HG03520 (cell line): ENCODE data around the gene SLC22A9.
"Not testable (repeated sequence)": the region's sequence is repeated elsewhere in the genome, so short reads cannot be mapped to it uniquely, and the experiment has no call there.

ENCODE experiments used
- ATAC-seq: cut with Tn5 transposase; IDR thresholded peaks from one replicate; pipeline ENCODE4 v1.9.1; 2021; ENCODE audit warnings: mild to moderate bottlenecking, moderate library complexity; ENCODE audit not compliant: unreplicated experiment

Gene SLC22A9

DNA sequence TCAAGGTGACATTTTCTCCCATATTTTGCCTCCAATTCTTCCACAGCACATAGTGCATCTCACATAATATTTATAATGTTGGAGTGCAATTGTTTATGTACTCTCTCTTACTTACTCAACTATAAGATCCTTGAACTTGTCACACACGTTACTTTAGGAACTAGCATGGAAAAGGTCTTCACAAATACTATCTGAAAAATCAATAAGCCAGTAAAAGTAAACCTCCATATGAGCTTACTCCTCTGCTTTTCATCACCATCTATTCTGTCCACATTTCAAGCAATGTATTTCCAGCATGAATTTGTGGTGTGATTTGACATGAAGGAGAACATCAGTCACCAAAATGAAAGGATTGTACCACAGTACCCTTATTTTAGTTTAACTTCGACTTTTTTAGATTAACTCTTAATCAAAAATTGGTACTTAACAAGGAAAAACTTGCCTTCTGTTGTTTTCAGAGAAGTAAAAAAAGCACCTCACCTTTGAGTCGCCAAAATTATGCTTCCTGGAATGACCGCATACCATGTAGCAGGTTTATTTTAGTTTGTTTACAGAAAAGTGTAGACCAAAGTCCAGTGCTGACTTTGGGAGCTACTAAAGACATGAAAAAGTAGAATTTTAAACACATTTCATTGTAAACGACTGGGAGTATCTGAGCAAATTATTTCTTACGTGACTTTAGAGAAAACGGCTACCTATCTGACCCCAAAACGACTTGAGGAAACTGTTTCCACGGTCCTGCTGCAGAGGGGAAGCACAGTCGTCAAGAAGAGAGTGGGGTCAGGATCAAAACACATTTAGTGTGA lies at the start of gene SLC22A9:
TSS of gene SLC22A9 (plus strand) at position 621 of the 806 bp plus-strand sequence. CDS start 272 bp downstream, outside the sequence.
- no peak for ATAC-seq

DNA sequence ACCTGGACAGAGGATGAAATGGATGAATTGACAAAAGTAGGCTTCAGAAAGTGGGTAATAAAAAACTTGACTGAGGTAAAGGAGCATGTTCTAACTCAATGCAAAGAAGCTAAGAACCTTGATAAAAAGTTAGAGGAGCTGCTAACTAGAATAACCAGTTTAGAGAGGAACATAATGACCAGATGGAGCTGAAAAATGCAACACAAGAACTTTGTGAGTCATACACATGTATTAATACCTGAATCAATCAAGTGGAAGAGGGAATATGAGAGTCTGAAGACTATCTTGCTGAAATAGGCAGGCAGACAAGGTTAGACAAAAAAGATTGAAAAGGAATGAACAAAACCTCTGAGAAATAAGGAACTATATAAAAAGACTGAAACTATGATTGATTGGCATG lies 47.9 kb upstream of the SLC22A9 start:
- no peak for ATAC-seq

DNA sequence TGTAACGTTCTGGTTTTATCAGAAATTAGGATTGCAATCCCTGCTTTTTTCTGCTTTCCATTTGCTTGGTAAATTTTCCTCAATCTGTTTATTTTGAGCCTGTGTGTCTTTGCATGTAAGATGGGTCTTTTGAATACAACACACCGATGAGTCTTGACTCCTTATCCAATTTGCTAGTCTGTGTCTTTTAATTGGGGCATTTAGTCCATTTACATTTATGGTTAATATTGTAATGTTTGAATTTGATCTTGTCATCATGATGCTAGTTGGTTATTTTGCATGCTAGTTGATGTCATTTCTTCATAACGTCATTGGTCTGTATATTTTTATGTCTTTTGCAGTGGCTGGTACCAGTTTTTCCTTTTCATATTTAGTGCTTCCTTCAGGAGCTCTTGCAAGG lies 34.5 kb upstream of the SLC22A9 start:
- ATAC-seq, result not testable (repeated sequence)

GRCh38 chr11:63337070-63337469 lies 32.5 kb upstream of the SLC22A9 start:
- no peak for ATAC-seq

DNA sequence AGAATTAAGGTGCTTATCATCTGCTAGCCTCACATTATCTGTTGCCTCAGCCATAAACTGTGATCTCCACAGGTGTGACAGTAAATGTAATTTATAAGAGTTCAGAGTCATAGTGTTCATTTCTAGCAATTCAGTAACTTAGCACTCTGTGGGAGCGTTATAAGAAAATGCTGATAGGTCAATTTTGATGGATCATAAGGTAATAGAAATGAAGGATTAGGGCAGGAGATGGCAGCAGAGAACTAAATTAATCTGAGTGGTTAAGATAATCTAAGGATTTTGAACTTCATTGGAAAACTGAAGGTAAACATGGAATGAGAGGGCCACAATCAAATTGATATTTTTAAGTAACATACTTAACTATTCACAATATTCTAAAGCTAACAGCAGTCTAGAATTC lies 26.5 kb upstream of the SLC22A9 start:
- no peak for ATAC-seq

- no peak for ATAC-seq
Observed at GRCh38 chr11:63352144-63352543, 17.4 kb upstream of the SLC22A9 start.

DNA sequence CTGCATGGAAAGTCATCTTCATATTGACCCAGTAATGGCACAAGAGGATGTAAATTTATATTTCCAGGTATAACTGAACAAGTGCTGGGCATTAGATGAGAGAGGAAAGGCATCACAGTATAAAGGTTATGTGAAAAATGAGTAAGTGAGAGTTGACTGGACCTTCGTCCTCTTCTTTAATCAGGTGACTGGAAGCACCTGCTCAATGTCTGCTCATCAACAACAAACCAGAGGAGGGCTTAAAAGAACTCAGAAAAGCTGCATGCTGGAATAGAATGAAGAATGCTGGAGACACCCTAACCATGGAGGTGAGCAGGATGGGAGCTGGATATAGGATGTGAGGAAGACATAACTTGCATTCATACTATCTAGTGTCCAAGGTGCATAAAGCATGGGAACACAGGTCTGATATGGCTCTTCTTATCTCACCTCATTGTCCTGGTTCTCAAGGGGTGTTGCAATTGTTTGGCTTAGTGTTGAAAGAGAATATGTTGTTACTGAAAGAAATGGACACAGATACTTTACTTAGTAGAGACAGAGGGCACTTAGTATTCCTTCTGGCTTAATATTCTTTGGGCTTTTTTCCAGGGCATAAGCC lies 7.3 kb upstream of the SLC22A9 start:
- ATAC-seq, result no peak

- ATAC-seq, result no peak
Observed at GRCh38 chr11:63369971-63370588, 495 bp downstream of the SLC22A9 start.

- ATAC-seq, result no peak
Observed at GRCh38 chr11:63371396-63371795, 1.8 kb downstream of the SLC22A9 start.

DNA sequence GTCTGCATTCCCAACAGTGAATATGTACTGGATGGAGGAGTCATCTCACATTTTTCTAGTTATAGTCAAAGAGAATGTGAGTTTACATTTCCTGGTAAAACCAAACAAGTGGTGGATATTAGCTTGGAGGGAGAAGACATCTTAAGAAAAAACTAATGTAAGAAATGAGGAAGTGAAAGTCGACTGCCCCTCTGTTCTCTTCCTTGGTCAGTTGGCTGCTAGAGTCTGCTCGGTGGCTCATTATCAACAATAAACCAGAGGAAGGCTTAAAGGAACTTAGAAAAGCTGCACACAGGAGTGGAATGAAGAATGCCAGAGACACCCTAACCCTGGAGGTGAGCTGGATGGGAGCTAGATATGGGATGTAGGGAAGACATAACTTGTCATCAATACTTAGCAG lies 5.8 kb downstream of the SLC22A9 start:
- ATAC-seq, result no peak

GRCh38 chr11:63380130-63380529 lies 10.5 kb downstream of the SLC22A9 start:
- no peak for ATAC-seq

DNA sequence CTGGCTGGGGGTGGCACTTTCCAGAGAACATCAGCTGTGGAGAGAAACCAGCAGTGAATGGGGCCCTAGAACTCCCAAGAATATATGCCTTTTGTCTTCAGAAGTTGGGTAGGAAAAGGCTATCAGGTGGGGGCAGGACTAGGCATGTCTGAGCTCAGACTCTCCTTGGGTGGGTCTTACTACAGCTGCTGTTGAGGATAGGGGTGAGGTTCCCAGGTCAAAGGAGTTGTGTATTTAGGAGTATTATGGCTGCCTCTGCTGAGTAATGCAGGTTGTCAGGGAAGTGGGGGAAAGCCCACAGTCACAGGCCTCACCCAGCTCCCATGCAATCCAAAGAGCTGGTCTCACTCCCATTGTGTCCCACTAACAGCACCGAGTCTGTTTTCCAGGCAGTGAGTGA lies 26.1 kb downstream of the SLC22A9 start:
- no peak for ATAC-seq

DNA sequence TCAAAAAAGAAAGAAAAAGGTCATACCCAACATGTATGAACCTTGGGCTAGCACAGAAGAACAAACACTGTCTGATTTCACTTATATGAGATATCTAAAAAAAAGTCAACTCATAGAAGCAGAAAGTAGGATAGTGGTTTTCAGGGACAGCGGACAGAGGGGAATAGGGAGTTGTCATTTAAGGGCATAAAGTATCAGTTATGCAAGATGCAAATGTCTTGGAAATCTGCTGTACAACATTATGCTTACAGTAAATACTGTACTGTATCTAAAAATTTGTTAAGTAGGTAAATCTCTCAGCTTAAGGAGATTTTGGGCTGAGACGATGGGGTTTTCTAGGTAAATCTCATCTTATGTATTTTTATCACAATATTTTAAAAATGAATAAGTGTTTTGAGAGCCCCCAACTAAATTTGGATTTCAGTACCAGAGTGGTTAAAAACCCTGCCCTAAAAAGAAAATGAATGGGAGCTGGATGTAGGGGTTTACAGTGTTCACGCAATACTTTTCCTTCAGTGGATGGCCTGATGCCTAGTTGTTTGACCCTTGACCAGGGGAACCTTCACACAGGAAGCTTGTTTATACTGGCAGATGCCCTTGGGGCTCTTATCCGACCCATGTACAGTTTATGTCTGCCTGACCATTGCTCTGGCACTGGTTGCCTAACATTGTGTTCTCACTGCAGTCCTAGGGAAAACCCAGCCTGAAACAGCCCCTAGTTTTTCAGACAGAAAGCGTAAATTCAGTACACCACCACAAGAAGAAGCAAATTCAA lies 34.8 kb downstream of the SLC22A9 start:
- ATAC-seq, result no peak

DNA sequence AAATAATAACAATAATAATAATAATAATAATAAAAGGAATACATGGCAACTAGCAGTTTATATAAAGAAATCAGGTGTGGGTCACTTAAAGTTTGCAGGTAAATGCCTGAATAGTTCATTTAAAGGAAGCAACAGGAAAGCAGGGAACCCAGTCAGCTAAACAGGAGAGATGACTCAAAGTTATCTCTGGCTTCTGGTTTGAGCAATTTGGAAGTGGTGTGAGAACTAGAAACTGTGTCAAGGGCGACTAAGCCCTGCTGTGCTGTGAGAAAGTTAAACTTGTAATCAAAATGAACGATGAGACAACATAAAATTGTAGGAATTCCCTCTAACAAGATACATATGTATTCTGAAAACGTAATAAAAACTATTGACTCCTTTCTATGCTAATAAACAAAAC lies 35.5 kb downstream of the SLC22A9 start:
- ATAC-seq, result no peak

DNA sequence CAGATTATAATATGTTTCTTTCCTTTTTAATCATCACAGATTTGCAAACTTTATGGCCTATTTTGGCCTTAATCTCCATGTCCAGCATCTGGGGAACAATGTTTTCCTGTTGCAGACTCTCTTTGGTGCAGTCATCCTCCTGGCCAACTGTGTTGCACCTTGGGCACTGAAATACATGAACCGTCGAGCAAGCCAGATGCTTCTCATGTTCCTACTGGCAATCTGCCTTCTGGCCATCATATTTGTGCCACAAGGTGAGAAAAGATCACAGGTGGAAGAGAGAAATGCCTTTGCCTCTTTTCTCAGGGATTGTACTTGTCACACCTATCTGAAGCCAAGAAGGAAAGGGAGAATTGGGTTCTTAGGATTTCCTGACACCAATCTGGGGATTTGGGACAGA lies 36.9 kb downstream of the SLC22A9 start:
- no peak for ATAC-seq

DNA sequence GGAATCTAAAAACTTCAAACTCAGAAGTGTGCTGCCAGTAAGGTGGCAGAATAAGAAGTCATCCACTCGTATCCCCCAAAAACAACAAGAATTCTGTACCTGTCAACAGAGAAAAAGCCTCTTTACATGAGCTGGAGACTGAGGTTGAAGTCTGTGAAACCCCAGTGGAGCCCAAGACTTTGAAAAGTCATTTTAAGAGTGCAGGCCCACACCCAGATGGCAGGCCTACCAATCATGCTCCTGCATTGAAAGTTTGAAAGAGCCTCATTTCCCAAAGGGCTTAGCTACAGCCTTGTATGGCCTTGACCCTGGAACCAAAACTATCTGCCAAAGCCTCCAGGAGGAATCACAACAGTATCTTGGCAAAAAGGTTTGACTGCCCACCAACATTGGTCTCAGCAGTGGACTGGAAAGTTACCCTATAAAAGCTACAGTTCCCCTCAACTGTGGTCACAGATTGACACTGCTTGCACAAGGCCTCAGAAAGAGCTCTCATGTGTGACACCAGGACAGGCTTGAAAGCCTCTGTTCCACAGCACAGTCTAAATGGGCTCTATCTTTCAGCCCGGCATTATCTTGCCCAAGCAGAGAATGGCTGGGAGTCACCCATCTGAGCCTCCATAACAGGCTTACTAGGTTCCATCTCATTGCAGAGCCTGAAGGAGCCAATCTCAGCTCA lies 47.7 kb downstream of the SLC22A9 start:
- ATAC-seq, result no peak

- no peak for ATAC-seq
Observed at GRCh38 chr11:63427971-63428508, 58.5 kb downstream of the SLC22A9 start.

- ATAC-seq, result not testable (repeated sequence)
Observed at GRCh38 chr11:63430731-63431130, 61.1 kb downstream of the SLC22A9 start.

DNA sequence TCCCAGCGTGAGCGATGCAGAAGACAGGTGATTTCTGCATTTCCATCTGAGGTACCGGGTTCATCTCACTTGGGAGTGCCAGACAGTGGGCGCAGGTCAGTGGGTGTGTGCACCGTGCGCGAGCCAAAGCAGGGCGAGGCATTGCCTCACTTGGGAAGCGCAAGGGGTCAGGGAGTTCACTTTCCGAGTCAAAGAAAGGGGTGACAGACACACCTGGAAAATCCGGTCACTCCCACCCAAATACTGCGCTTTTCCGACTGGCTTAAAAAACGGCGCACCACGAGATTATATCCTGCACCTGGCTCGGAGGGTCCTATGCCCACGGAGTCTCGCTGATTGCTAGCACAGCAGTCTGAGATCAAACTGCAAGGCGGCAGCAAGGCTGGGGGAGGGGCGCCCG lies 65.8 kb downstream of the SLC22A9 start:
- ATAC-seq, result not testable (repeated sequence)

- ATAC-seq, result not testable (repeated sequence)
Observed at GRCh38 chr11:63435831-63436230, 66.2 kb downstream of the SLC22A9 start.
